Natural killer cell treated with Interleukin-12 subunit alpha and Interleukin-12 subunit beta and Interleukin-15 and Interleukin-18, amount 100 ng/mL, for 72 hours (primary cell): ENCODE results near the gene PRPF40B. TPM values are rescaled to one million over a fixed set of nuclear protein-coding genes. Genes with fewer than 3 reads are reported as not detected.

Source experiments
- ATAC-seq, 2 donors: fragments of 150-1000 bp; cut with Tn5 transposase in 1 of 2; sonication (Bioruptor Pico), chemical (Tn5 transposase) in 1 of 2; 2 replicates each; pipeline ENCODE4 v1.10.0; 2021
- DNase-seq: peaks from one replicate; pipeline ENCODE4 v3.0.0; 2022; ENCODE audit warnings: low spot score
- H3K27ac Mint-ChIP-seq, 2 donors: 1 replicate in 1 of 2; 2 replicates in 1 of 2; pipeline ENCODE4 v1.8.0; 2022; ENCODE audit warnings: mixed read lengths in 2 of 2, mild to moderate bottlenecking in 1 of 2, moderate library complexity in 1 of 2
- H3K27me3 Mint-ChIP-seq, 2 donors: 1 replicate in 1 of 2; 2 replicates in 1 of 2; pipeline ENCODE4 v1.8.0; 2022; ENCODE audit warnings: mixed read lengths in 2 of 2
- H3K36me3 Mint-ChIP-seq: one replicate; pipeline ENCODE4 v1.8.0; 2022; ENCODE audit warnings: mixed read lengths
- H3K4me1 Mint-ChIP-seq, 2 donors: 1 replicate in 1 of 2; 2 replicates in 1 of 2; pipeline ENCODE4 v1.8.0; 2022; ENCODE audit warnings: low read depth in 2 of 2, mixed read lengths in 2 of 2, mild to moderate bottlenecking in 1 of 2
- H3K4me3 Mint-ChIP-seq: one replicate; pipeline ENCODE4 v1.8.0; 2022; ENCODE audit warnings: mixed read lengths
- H3K9me3 Mint-ChIP-seq: 2 replicates; pipeline ENCODE4 v1.8.0; 2022; ENCODE audit warnings: mixed read lengths
- total RNA-seq, 2 donors: library from RNA; stranded (reverse); gene quantifications; one replicate each; pipeline ENCODE4 v1.2.3, GENCODE V29; 2022

Gene PRPF40B
- total RNA-seq, 2 donors from 2014 or later: 6.2 to 12.4 TPM

DNA sequence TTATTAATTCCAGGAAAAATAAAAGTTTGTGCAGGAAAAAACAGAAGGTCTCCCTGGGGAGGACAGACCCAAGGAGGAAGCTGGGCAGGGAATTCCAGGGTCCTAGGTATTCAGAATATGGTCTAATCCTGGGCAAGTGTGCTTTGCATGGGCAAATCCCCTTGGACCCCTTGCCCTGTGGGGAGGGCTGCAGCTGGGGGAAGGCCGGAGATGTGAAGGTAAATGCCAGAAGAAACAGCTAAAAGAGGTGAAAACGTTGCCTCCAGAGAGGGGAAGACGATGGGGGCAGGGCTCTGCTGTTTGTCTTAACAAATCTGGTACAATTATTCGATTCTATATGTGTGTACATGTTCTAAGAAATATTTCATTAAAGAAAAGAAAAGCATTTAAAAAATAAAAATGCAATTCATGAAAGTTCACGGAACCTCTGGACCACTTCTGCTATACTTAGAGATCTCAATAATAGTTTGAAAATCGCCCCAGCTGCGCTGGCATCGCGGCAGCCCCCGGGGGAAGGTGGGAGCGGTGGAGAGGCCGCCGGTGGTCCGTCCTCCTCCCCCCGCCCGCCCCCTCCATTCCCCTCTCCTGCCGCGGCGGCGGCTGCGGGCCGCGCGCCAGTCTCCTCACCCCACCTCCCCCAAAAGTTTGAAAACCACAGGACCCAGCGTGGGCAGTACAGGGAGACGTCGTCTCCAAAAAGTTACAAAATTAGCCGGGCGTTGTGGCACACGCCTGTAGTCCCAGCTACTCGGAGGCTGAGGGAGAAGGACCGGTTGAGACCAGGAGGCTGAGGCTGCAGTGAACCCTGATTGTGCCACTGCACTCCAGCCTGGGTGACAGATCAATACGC, 1.5 kb upstream of the PRPF40B start:
- ATAC-seq (no peak), DNase-seq (peak; percentile 25)
- peak overlapping the region; percentile 57 to 65 for H3K27ac Mint-ChIP-seq
- H3K27me3 Mint-ChIP-seq: peaks cover 14 to 17% of the 10 kb centered on the region in 2 donors
- peaks cover 12 to 19% of the 10 kb centered on the region in 2 donors for H3K4me1 Mint-ChIP-seq
- no peaks in the 10 kb centered on the region for H3K36me3 Mint-ChIP-seq
- peak overlapping the region; percentile 87 for H3K4me3 Mint-ChIP-seq
- no peaks in the 10 kb centered on the region for H3K9me3 Mint-ChIP-seq

DNA sequence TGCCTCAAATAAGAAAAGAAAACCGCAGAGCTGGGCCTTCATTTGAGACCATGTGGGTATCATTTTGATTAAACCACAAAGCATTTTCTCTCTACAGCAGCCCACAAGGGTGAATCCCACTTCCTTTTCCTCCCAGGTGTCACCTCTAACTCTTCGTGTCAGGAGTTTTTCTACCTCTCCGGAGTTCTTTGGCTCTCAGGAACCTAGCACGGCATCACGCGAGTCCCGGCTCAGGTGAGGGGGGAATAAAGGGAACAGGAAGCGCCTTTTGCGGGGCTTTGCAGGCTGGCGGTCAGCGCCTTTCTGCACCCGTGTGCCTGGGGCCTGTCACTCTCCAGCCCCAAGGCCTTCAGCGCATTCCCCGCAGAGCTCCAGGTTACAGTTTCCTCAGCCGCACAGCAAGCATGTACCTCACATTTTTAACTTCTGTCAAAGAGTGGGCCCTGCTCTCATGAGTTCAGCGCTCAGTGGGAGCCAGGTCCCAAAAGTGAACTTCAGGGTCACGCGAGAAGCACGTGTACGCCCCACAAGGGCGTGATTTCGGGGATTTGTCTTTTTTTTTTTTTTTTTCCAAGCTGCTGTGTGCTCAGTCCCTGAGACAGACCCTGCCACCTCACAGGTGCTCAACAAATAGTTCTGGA, 740 bp upstream of the PRPF40B start:
- peak overlapping the region; percentile 80 for H3K4me3 Mint-ChIP-seq
- H3K4me1 Mint-ChIP-seq: peaks cover 12 to 19% of the 10 kb centered on the region in 2 donors
- no peaks in the 10 kb centered on the region for H3K36me3 Mint-ChIP-seq
- peak overlapping the region; percentile 57 to 65 for H3K27ac Mint-ChIP-seq
- H3K27me3 Mint-ChIP-seq: peaks cover 14% of the 10 kb centered on the region in 2 donors
- H3K9me3 Mint-ChIP-seq: no peaks in the 10 kb centered on the region
- ATAC-seq: peak; percentile 59 to 66
- DNase-seq: peak; percentile 63

DNA sequence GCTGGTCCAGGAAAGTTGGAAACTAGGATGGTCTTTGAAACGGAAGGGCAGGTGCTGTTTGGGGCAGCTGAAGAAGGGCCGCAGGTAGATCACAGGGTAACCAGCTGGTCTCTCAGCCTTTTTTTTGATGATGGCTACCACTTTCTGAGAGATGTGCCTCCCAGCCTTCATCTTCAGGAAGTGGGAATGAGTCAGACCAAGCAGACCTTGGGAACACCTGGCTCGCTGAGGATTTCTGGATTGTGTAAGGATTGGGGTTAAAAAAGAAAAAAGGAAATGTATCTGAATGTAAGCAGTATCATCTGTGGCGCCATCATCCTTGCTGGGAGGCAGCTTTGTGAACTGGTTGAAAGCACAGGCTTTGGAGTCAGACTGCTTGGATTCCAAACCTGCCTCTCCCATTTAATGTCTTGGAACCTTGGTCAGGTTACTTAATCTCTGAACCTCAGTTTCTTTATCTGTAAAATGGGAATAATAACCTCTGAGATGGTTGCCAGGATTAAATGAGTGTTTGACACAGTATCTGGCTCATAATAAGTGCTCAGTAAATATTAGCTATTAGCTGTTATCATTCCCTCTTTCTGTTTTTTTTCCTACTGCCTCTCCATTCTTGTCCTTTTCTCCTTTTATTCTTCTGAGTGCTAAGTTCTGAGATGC, 1.7 kb downstream of the PRPF40B start:
- Mint-ChIP-seq H3K4me1 (peaks cover 12 to 19% of the 10 kb centered on the region in 2 donors), H3K27ac (peak overlapping the region in 1 of 2 donors; percentile 42), H3K36me3 (no peaks in the 10 kb centered on the region), H3K27me3 (no peaks in the 10 kb centered on the region), H3K4me3 (peak overlapping the region; percentile 5), H3K9me3 (no peaks in the 10 kb centered on the region)
- DNase-seq (no peak), ATAC-seq (no peak)

- Mint-ChIP-seq H3K36me3 (no peaks in the 10 kb centered on the region), H3K27me3 (no peaks in the 10 kb centered on the region), H3K9me3 (no peaks in the 10 kb centered on the region), H3K4me3 (no peak overlapping the region), H3K4me1 (peaks cover 8 to 14% of the 10 kb centered on the region in 2 donors), H3K27ac (no peak overlapping the region)
- ATAC-seq: no peak
- DNase-seq: no peak
These were observed 2.9 kb downstream of the PRPF40B start for GRCh38 chr12:49626169-49626835.

DNA sequence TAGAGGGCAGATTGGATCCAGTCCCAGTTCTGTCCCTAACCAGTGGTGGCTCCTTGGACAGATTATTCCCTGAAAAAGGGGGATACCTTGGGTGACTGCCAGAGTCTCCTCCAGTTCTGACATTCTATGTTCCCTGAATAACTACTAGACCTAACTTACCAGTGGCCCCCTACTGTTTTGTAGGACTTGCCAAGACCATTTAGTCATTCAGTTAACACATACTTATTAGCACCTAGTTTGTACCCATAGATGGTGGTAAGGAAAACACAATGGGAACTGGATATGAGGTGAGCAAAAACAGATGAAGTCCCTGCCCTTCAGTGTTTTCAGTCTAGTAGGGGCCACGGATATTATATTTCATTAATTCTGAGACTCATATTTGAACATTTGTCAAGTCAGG, 3.5 kb downstream of the PRPF40B start:
- H3K36me3 Mint-ChIP-seq: no peaks in the 10 kb centered on the region
- H3K9me3 Mint-ChIP-seq: no peaks in the 10 kb centered on the region
- H3K27ac Mint-ChIP-seq: no peak overlapping the region
- DNase-seq (no peak), ATAC-seq (no peak)
- H3K4me1 Mint-ChIP-seq: peaks cover 4 to 11% of the 10 kb centered on the region in 2 donors
- H3K27me3 Mint-ChIP-seq: no peaks in the 10 kb centered on the region
- H3K4me3 Mint-ChIP-seq: no peak overlapping the region

GRCh38 chr12:49627752-49628360, 4.5 kb downstream of the PRPF40B start:
- ATAC-seq (no peak), DNase-seq (no peak)
- Mint-ChIP-seq H3K4me3 (no peak overlapping the region), H3K9me3 (no peaks in the 10 kb centered on the region), H3K36me3 (no peaks in the 10 kb centered on the region), H3K27ac (no peak overlapping the region), H3K27me3 (no peaks in the 10 kb centered on the region), H3K4me1 (peaks cover 4 to 11% of the 10 kb centered on the region in 2 donors)

GRCh38 chr12:49631336-49631907, 8.1 kb downstream of the PRPF40B start:
- no peak for ATAC-seq
- Mint-ChIP-seq H3K27me3 (no peaks in the 10 kb centered on the region), H3K27ac (no peak overlapping the region), H3K9me3 (no peaks in the 10 kb centered on the region), H3K36me3 (no peaks in the 10 kb centered on the region), H3K4me1 (peaks cover 9 to 15% of the 10 kb centered on the region in 2 donors), H3K4me3 (no peak overlapping the region)
- no peak for DNase-seq

GRCh38 chr12:49632401-49632800, 9.0 kb downstream of the PRPF40B start:
- H3K4me1 Mint-ChIP-seq: peaks cover 18 to 24% of the 10 kb centered on the region in 2 donors
- no peaks in the 10 kb centered on the region for H3K36me3 Mint-ChIP-seq
- H3K9me3 Mint-ChIP-seq: no peaks in the 10 kb centered on the region
- no peaks in the 10 kb centered on the region for H3K27me3 Mint-ChIP-seq
- DNase-seq (no peak), ATAC-seq (no peak)
- no peak overlapping the region for H3K27ac Mint-ChIP-seq
- H3K4me3 Mint-ChIP-seq: no peak overlapping the region

DNA sequence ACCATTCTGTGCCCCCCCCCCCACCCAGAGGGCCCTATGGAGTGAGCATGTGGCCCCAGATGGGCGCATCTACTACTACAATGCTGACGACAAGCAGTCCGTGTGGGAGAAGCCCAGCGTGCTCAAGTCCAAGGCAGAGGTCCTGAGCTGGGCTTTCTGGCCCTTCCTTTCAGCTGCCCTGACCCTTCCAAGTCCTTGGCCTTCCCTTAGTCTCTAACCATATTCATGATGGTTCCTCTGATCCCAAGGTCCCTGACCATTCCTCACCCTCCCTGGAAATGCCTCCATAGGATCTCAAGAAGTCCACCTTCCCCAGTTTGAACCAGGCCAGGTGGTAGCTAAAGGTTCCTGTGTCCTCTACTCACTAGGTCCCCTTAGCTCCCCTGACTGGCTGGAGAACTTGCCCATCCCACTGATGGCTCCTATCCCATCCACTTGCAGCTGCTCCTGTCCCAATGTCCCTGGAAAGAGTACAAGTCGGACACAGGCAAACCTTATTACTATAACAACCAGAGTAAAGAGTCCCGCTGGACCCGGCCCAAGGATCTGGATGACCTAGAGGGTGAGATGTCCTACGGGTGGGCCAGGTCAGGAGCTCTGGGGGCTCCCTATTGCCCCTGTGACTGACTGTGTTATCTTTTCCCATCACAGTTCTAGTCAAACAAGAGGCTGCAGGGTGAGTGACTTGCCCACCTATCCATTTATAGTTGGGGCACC, 9.8 kb downstream of the PRPF40B start:
- no peak overlapping the region for H3K4me3 Mint-ChIP-seq
- no peaks in the 10 kb centered on the region for H3K27me3 Mint-ChIP-seq
- no peaks in the 10 kb centered on the region for H3K36me3 Mint-ChIP-seq
- H3K4me1 Mint-ChIP-seq: peaks cover 18 to 29% of the 10 kb centered on the region in 2 donors
- no peaks in the 10 kb centered on the region for H3K9me3 Mint-ChIP-seq
- peak overlapping the region in 1 of 2 donors; percentile 66 for H3K27ac Mint-ChIP-seq
- DNase-seq: no peak
- no peak for ATAC-seq

DNA sequence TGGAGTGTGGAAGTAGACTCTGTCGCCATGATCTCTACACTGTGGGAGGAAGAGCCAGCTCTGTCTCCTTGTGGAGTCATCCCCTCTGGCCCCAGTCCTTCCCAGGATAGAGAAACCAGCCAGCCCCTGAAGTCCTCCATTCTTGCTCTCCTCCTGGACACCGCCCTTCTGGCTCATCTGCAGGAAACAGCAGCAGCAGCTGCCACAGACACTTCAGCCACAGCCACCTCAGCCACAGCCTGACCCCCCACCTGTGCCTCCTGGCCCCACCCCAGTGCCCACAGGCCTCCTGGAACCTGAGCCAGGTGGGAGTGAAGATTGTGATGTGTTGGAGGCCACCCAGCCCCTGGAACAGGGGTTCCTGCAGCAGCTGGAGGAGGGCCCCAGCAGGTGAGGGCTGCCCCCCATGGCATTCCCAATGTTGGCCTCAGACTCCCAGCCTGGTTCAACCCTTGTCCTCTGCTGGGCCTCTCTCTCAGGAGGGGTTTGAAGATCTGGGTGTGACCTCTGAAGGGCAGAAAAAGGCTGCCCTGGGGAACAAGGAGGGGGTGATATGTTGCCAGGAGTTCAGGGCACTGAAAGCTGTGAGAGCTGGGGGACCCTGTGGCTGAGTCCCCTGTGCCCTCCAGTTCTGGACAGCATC, 10.5 kb downstream of the PRPF40B start:
- ATAC-seq (peak in 1 of 2 donors; percentile 34), DNase-seq (no peak)
- H3K27me3 Mint-ChIP-seq: no peaks in the 10 kb centered on the region
- no peaks in the 10 kb centered on the region for H3K9me3 Mint-ChIP-seq
- H3K4me1 Mint-ChIP-seq: peaks cover 18 to 29% of the 10 kb centered on the region in 2 donors
- no peaks in the 10 kb centered on the region for H3K36me3 Mint-ChIP-seq
- H3K27ac Mint-ChIP-seq: no peak overlapping the region
- no peak overlapping the region for H3K4me3 Mint-ChIP-seq

DNA sequence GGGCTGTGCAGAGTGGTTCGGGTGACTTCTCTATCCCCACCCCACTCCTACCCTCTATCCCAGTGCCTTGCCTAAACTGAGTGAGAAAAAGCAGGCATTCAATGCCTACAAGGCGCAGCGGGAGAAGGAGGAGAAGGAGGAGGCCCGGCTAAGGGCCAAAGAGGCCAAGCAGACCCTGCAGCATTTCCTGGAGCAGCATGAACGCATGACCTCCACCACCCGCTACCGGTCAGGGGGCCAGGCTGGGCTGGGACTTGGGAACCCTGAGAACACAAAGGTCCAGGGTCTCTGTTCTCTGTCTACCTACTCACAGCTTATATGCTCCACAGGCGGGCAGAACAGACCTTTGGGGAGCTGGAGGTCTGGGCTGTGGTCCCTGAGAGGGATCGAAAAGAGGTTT, 11.7 kb downstream of the PRPF40B start:
- H3K27ac Mint-ChIP-seq: no peak overlapping the region
- H3K27me3 Mint-ChIP-seq: no peaks in the 10 kb centered on the region
- DNase-seq (no peak), ATAC-seq (no peak)
- no peaks in the 10 kb centered on the region for H3K9me3 Mint-ChIP-seq
- H3K4me3 Mint-ChIP-seq: no peak overlapping the region
- H3K36me3 Mint-ChIP-seq: no peaks in the 10 kb centered on the region
- H3K4me1 Mint-ChIP-seq: peaks cover 18 to 35% of the 10 kb centered on the region in 2 donors

GRCh38 chr12:49635656-49636055, 12.3 kb downstream of the PRPF40B start:
- H3K27ac Mint-ChIP-seq: peak overlapping the region in 1 of 2 donors; percentile 30
- no peaks in the 10 kb centered on the region for H3K9me3 Mint-ChIP-seq
- ATAC-seq (no peak), DNase-seq (no peak)
- peaks cover 18 to 38% of the 10 kb centered on the region in 2 donors for H3K4me1 Mint-ChIP-seq
- H3K4me3 Mint-ChIP-seq: no peak overlapping the region
- H3K27me3 Mint-ChIP-seq: no peaks in the 10 kb centered on the region
- no peaks in the 10 kb centered on the region for H3K36me3 Mint-ChIP-seq
